ENCODE results near the gene SLC7A8. TPM values are rescaled to one million over a fixed set of nuclear protein-coding genes. Genes with fewer than 3 reads are reported as not detected.

Gene SLC7A8
- total and polyA plus RNA-seq, 2 donors (not counting 1 experiment from before 2014, with no cell fraction given), result 0.25 to 1.1 TPM

GRCh38 chr14:23146351-23146910, 37.0 kb downstream of the SLC7A8 start:
- H3K9me3 ChIP-seq (ENCODE audit: control extremely low read depth in 1 of 3, control insufficient read depth in 2 of 3, insufficient read depth in 1 of 3, low read length in 2 of 3), result no peaks in the 10 kb centered on the region
- no peak overlapping the region for H3K27ac Mint-ChIP-seq
- no peaks in the 10 kb centered on the region for H4K20me1 ChIP-seq (ENCODE audit: control insufficient read depth, insufficient read depth, low read length, poor library complexity, severe bottlenecking)
- CTCF ChIA-PET, result no interaction called here
- H3K79me2 ChIP-seq (ENCODE audit: control insufficient read depth, insufficient read depth, low read length), result no peaks in the 10 kb centered on the region
- no peaks in the 10 kb centered on the region for H3K4me1 ChIP-seq (ENCODE audit: control insufficient read depth in 2 of 2, insufficient read depth in 2 of 2, low read length in 2 of 2)
- WGBS (ENCODE audit: insufficient coverage), result 97% methylated on average over 2 of the region's 2 CpGs
- POLR2A ChIA-PET, result no interaction called here
- H3K9ac ChIP-seq (ENCODE audit: low read length), result no peak overlapping the region
- H3K4me2 ChIP-seq (replicated peaks; ENCODE audit: low read depth, low read length, poor library complexity, severe bottlenecking), result no peak overlapping the region
- no peak for TF ChIP-seq CTCF (IDR thresholded peaks at IDR 0.05)
- TF ChIP-seq EZH2 (IDR thresholded peaks at IDR 0.05; ENCODE audit: borderline replicate concordance, insufficient read depth, low read depth, low read length, poor library complexity, severe bottlenecking), result no peak
- H3K27ac ChIP-seq (ENCODE audit: low read length in 2 of 2), result no peak overlapping the region
- H2AFZ ChIP-seq (ENCODE audit: insufficient read depth, low read depth, low read length, poor library complexity, severe bottlenecking), result no peak overlapping the region
- no peak overlapping the region for H3K4me3 ChIP-seq (ENCODE audit: control extremely low read depth in 1 of 5, extremely low read depth in 1 of 5, insufficient read depth in 1 of 5, low read depth in 2 of 5, low read length in 4 of 5)
- intact Hi-C loops (cut with micrococcal nuclease), result no loop called here
- H3K27me3 Mint-ChIP-seq, result peaks cover 12% of the 10 kb centered on the region
- H3K27me3 ChIP-seq (replicated peaks in 1 of 4; ENCODE audit: control extremely low read depth in 1 of 4, control insufficient read depth in 3 of 4, insufficient read depth in 4 of 4, low read length in 3 of 4), result no peaks in the 10 kb centered on the region
- H3K4me3 Mint-ChIP-seq, result no peak overlapping the region
- no peaks in the 10 kb centered on the region for H3K36me3 ChIP-seq (replicated peaks in 1 of 2; ENCODE audit: control extremely low read depth in 1 of 2, control insufficient read depth in 1 of 2, extremely low read depth in 1 of 2, insufficient read depth in 2 of 2, low read length in 1 of 2)
- ATAC-seq (ENCODE audit: low read depth) (no peak), DNase-seq (no peak)
- no peaks in the 10 kb centered on the region for H3K9me3 Mint-ChIP-seq (ENCODE audit: insufficient read depth)
- H3K4me1 Mint-ChIP-seq, result peaks cover 6% of the 10 kb centered on the region

- intact Hi-C loops (cut with micrococcal nuclease), result no loop called here
- peaks cover 6% of the 10 kb centered on the region for H3K4me1 Mint-ChIP-seq
- POLR2A ChIA-PET, result no interaction called here
- ATAC-seq (ENCODE audit: low read depth), result no peak
- no peaks in the 10 kb centered on the region for H3K36me3 ChIP-seq (replicated peaks in 1 of 2; ENCODE audit: control extremely low read depth in 1 of 2, control insufficient read depth in 1 of 2, extremely low read depth in 1 of 2, insufficient read depth in 2 of 2, low read length in 1 of 2)
- 92% methylated on average over 2 of the region's 4 CpGs for WGBS (ENCODE audit: insufficient coverage)
- H3K27ac Mint-ChIP-seq, result no peak overlapping the region
- no peak overlapping the region for H3K27ac ChIP-seq (ENCODE audit: low read length in 2 of 2)
- H3K9me3 Mint-ChIP-seq (ENCODE audit: insufficient read depth), result no peaks in the 10 kb centered on the region
- no peak overlapping the region for H2AFZ ChIP-seq (ENCODE audit: insufficient read depth, low read depth, low read length, poor library complexity, severe bottlenecking)
- no peak overlapping the region for H3K9ac ChIP-seq (ENCODE audit: low read length)
- no peak overlapping the region for H3K4me2 ChIP-seq (replicated peaks; ENCODE audit: low read depth, low read length, poor library complexity, severe bottlenecking)
- no peaks in the 10 kb centered on the region for H3K27me3 ChIP-seq (replicated peaks in 1 of 4; ENCODE audit: control extremely low read depth in 1 of 4, control insufficient read depth in 3 of 4, insufficient read depth in 4 of 4, low read length in 3 of 4)
- no peak overlapping the region for H3K4me3 Mint-ChIP-seq
- H3K27me3 Mint-ChIP-seq, result peaks cover 12% of the 10 kb centered on the region
- H4K20me1 ChIP-seq (ENCODE audit: control insufficient read depth, insufficient read depth, low read length, poor library complexity, severe bottlenecking), result no peaks in the 10 kb centered on the region
- TF ChIP-seq EZH2 (IDR thresholded peaks at IDR 0.05; ENCODE audit: borderline replicate concordance, insufficient read depth, low read depth, low read length, poor library complexity, severe bottlenecking) (no peak), CTCF (IDR thresholded peaks at IDR 0.05) (no peak)
- H3K79me2 ChIP-seq (ENCODE audit: control insufficient read depth, insufficient read depth, low read length), result no peaks in the 10 kb centered on the region
- H3K9me3 ChIP-seq (ENCODE audit: control extremely low read depth in 1 of 3, control insufficient read depth in 2 of 3, insufficient read depth in 1 of 3, low read length in 2 of 3), result no peaks in the 10 kb centered on the region
- H3K4me3 ChIP-seq (ENCODE audit: control extremely low read depth in 1 of 5, extremely low read depth in 1 of 5, insufficient read depth in 1 of 5, low read depth in 2 of 5, low read length in 4 of 5), result no peak overlapping the region
- no peak for DNase-seq
- CTCF ChIA-PET, result no interaction called here
- no peaks in the 10 kb centered on the region for H3K4me1 ChIP-seq (ENCODE audit: control insufficient read depth in 2 of 2, insufficient read depth in 2 of 2, low read length in 2 of 2)
Observed at GRCh38 chr14:23145794-23146350, 37.6 kb downstream of the SLC7A8 start.

Measured in B cell (primary cell).